A673 (cell line): Measurements from ENCODE around the gene PROCR.

Experiments used
- CTCF ChIP-seq: fragments of 300-800, 200-600 bp; sonication (generic); conservative IDR thresholded peaks from 2 replicates; pipeline ENCODE4 v1.5.1; 2017; ENCODE audit warnings: low read depth, mild to moderate bottlenecking, antibody characterized with exemption, low read length, moderate library complexity, mixed read lengths
- EZH2 ChIP-seq: fragments of 200-600 bp; sonication (generic); IDR thresholded peaks from 2 replicates; pipeline ENCODE4 v1.6.1; 2017; ENCODE audit warnings: borderline replicate concordance, low read depth, mild to moderate bottlenecking, mixed read lengths, antibody characterized with exemption, low read length; ENCODE audit not compliant: poor library complexity, severe bottlenecking

GRCh38 chr20:35199740-35200139 is 27.9 kb downstream of the PROCR start:
- TF ChIP-seq CTCF (no peak), EZH2 (no peak)
